HG02571 (cell line): ENCODE measurements around the gene COG3.

ENCODE experiments used
- ATAC-seq: cut with Tn5 transposase; IDR thresholded peaks from one replicate; pipeline ENCODE4 v1.9.1; 2021; ENCODE audit warnings: mild to moderate bottlenecking, moderate library complexity; ENCODE audit not compliant: unreplicated experiment

The COG3 gene

DNA sequence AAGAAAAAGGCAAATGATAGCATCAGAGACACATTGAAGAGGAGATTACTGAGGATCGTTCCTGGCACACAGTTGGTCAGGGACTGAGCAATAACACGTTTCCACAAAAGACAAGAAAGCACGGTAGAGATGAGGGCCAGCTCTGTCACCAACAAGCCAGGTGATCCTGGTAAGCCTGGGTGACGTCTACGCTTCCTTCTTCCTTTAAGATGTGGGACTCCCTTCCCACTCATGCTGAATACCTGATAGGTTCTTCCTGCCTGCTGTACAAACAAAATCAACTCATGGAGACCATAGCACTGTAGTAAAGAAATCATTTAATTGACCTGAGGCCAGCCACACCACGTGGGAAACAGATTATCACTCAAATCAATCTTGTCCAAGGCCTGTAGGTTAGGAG is 19.7 kb upstream of the COG3 start:
- no peak for ATAC-seq

DNA sequence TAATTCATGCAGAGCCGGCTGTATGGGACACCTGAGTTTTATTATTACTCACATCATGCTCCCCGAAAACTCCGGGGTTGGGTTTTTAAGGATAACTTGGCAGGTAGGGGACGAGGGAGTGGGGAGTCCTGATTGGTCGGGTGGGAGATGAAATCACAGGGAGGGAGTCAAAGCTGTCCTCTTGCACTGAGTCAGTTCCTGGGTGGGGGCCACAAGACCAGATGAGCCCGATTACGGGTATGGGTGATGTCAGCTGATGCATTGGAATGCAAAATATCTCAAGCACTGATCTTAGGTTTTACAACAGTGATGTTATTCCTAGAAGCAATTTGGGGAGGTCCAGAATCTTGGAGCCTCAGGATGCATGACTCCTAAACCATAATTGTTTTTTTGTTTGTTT is 18.6 kb upstream of the COG3 start:
- ATAC-seq: no peak

GRCh38 chr13:45447050-45447661 is 17.6 kb upstream of the COG3 start:
- ATAC-seq: no peak

- no peak for ATAC-seq
Observed at GRCh38 chr13:45448965-45449559, 15.7 kb upstream of the COG3 start.

DNA sequence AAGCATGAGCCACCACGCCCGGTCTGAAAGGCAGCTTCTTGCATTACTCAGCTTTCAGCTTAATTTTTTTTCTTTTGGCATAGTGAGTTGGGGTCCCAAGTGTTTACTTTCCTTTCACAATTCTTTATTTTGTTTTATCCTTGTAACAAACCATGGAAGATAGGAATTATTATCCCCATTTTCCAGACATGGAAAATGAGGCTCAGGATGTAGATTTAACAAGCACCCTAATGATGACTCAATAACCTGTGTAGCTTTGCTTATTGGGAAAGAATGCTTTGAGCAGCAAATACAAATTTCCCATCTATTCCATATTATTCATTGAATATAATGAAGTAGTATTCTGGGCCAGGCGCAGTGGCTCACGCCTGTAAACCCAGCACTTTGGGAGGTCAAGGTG is 13.5 kb upstream of the COG3 start:
- no peak for ATAC-seq

DNA sequence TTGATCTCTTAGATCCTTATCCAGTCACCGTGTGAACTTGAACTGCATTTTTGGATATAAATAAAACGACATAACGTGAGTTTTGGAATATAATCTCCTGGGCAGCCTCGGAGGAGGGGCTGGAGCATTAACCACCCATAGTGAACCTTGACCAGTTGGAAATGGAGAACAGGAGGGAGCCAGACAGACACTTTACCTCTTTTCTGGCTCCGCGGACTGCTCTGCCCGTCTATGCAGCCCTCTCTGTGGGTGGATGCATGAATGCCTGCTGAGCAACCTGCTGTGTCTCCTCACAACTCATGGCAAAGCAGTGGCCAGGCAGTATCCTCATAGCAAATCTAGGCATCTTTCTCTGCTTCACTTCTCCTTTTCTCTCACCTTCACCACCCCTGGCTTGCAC is 10.5 kb upstream of the COG3 start:
- ATAC-seq: no peak

GRCh38 chr13:45456196-45456972 is 8.4 kb upstream of the COG3 start:
- no peak for ATAC-seq

- ATAC-seq: no peak
Observed at GRCh38 chr13:45464141-45464686, 525 bp upstream of the COG3 start.

GRCh38 chr13:45466359-45466758 is 1.6 kb downstream of the COG3 start:
- ATAC-seq: no peak

DNA sequence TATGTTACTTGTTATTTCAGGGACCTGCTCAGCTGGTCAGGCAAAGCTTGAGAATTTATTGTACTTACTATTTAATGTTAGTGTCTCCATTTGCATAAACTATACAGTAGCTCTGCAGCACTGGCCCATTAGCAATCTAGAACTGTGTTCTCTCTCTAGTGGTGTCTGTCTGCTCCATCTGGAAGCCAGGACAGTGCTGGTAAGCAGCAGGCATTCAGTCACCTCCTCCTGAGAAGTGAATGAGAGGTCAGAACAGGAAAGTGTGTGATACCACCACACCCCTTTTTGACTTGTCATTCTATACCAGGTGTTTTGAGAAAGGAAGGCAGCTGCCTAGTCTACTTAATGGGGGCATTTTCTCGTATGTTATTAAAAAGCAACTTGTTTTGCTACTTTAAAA is 3.9 kb downstream of the COG3 start:
- ATAC-seq: no peak

- no peak for ATAC-seq
Observed at GRCh38 chr13:45472171-45472705, 7.5 kb downstream of the COG3 start.

DNA sequence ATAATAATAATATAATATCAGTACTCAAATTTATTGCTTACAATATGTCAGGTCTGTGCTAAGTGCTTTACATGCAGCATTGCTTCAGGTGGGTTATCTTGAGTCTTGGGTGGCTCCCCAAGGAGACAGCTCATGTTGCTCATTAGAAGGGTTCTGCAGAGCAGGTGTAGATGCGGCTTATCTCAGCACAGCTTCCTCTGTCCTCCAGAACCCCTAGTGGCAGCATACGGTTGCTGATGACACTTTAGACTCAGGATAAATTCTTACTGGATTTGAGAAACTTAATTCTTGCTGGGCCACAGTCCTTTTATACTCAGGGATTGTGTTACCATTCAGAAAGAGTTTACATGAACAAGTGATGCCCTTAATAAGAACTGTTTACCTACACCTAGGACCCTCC is 8.9 kb downstream of the COG3 start:
- no peak for ATAC-seq

- ATAC-seq: no peak
Observed at GRCh38 chr13:45474584-45475454, 10.1 kb downstream of the COG3 start.

- ATAC-seq: no peak
Observed at GRCh38 chr13:45479661-45480060, 14.9 kb downstream of the COG3 start.

DNA sequence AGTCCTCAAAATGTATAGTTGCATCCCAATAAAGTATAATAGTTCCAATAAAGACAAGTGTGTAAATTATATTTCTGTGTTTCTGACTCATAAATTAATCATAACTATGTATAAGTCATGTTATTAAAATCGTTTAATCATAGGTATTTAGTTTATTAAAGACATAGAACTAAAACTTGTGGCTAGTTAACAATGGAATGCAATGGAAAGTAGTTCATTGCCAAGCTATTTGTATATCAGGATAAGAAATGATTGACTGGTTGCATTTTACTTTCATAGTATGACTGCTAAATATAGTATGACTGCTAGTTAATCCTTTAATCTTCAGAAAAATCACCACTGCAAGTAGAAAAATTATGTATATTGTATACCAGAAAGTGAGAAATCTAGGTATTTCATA is 16.9 kb downstream of the COG3 start:
- ATAC-seq: no peak

GRCh38 chr13:45482571-45483173 is 17.9 kb downstream of the COG3 start:
- no peak for ATAC-seq

DNA sequence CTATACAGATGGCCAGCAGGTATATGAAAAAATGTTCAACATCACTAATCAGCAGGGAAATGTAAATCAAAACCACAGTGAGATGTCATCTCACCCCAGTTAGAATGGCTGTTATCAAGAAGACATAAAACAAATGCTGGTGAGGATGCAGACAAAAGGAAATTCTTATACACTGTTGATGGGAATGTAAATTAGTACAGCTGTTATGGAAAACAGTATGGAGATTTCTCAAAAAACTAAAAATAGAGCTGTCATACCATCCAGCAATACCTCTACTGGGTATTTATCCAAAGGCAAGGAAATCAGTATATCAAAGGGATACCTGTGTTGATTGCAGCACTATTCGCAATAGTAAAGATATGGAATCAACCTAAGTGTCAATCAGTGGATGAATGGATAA is 22.9 kb downstream of the COG3 start:
- no peak for ATAC-seq

DNA sequence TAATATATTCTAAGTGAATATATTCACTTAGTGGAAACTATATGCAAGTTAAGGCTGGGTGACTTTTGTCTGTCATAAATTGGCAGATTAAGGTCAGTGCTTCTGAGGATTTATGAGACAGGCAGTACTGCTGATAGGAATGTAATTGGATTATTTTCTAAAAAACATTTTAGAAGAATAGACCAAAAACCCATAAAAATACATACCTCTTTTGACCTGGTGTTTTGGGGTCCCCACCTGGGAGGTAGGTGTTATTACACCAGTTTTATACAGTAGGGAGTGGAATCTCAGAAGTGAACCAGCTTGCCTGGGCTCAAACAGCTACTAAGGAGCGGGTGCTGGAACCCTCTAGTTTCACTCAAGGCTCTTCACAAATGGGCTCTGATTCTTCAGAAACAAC is 25.3 kb downstream of the COG3 start:
- no peak for ATAC-seq

- no peak for ATAC-seq
Observed at GRCh38 chr13:45492538-45492937, 27.8 kb downstream of the COG3 start.

DNA sequence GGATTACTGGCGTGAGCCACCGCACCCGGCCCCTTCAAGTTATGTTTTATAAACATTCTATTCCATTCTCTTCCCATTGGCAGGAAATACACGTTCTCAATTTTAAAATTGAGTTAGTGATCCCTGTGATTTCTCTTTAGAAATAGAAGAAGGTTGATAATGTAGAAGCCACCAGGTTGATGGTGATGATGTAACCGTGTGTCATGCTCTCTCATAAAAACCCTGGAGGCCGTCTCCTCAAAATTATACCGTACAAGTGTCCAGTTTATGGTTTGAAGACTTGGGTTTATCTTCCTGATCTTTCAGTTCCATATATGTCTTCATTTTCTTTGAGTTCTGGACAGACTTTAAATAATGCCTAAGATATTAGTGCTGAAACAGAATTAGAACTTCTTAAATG is 32.2 kb downstream of the COG3 start:
- ATAC-seq: no peak
